Measurements from ENCODE around the gene RREB1. TPM values are rescaled to one million over a fixed set of nuclear protein-coding genes. Genes with fewer than 3 reads are reported as not detected.

Gene RREB1
- total RNA-seq, 2 donors from 2014 or later = 58.4 to 71.0 TPM

DNA sequence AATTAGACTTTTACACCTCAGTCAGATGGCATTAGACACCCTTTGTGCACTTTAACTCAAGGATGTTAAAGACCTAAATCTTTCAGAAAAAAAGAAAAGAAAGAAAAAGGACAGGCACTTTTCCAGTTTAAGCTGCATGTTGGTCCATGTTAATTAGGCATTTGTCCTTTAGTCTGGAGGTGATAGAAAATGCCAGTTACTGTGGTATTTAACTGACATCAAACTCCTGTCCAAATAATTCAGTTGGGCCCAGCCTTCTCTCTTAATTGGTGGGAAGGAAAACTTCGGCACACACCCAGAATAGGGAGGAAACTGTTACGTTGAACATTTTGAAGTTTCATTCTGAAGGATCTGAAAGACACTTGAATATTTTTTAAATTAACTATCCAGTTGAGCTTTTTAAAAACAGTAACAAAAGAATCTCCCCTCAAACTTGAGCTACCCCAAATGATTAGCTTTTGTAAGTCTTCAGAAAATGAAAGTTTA is 30.3 kb downstream of the RREB1 start:
- WGBS = 51% methylated on average over 2 of the region's 2 CpGs
- intact Hi-C loops (cut with DNase I) = no loop called here
- no peaks in the 10 kb centered on the region for H3K9me3 ChIP-seq
- no peaks in the 10 kb centered on the region for H3K27me3 ChIP-seq (replicated peaks; ENCODE audit: insufficient read depth)
- TF ChIP-seq POLR2A (IDR thresholded peaks at IDR 0.05) (no peak), POLR2AphosphoS5 (IDR thresholded peaks at IDR 0.05) (no peak)
- TF ChIP-seq, protein P1, sequence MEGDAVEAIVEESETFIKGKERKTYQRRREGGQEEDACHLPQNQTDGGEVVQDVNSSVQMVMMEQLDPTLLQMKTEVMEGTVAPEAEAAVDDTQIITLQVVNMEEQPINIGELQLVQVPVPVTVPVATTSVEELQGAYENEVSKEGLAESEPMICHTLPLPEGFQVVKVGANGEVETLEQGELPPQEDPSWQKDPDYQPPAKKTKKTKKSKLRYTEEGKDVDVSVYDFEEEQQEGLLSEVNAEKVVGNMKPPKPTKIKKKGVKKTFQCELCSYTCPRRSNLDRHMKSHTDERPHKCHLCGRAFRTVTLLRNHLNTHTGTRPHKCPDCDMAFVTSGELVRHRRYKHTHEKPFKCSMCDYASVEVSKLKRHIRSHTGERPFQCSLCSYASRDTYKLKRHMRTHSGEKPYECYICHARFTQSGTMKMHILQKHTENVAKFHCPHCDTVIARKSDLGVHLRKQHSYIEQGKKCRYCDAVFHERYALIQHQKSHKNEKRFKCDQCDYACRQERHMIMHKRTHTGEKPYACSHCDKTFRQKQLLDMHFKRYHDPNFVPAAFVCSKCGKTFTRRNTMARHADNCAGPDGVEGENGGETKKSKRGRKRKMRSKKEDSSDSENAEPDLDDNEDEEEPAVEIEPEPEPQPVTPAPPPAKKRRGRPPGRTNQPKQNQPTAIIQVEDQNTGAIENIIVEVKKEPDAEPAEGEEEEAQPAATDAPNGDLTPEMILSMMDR (IDR thresholded peaks at IDR 0.05) = no peak
- H3K4me1 ChIP-seq (replicated peaks) = peaks cover 20% of the 10 kb centered on the region
- DNase-seq (ENCODE audit: low spot score) = no peak
- peak overlapping the region; percentile 32 to 59 for H3K27ac ChIP-seq
- H3K36me3 ChIP-seq = no peaks in the 10 kb centered on the region
- no peak overlapping the region for H3K4me3 ChIP-seq

DNA sequence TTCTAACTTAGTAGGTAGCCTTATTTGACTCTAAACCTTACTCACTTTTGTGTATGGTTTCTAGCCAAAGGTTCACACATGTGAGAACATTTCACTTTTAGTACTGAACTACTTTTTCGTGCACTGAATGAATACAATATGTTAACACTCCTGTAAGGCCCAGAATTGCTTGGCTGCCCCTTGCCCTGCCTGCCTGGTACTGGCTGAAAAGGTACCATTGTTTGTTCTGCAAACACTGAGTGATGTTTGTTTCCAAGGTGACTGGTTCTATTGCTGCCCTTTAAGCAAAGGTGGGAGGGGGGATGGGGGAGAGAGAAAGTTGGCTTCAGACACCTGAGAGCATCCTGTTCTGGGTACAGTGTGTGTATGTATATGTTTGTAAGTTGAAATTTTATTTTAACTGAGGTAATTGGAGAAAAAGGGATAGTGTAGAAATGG is 31.2 kb downstream of the RREB1 start:
- TF ChIP-seq, protein P1 (IDR thresholded peaks at IDR 0.05) = no peak
- no peak for TF ChIP-seq POLR2A (IDR thresholded peaks at IDR 0.05)
- no peak for TF ChIP-seq POLR2AphosphoS5 (IDR thresholded peaks at IDR 0.05)
- H3K9me3 ChIP-seq = no peaks in the 10 kb centered on the region
- peaks cover 25% of the 10 kb centered on the region for H3K4me1 ChIP-seq (replicated peaks)
- no peak overlapping the region for H3K4me3 ChIP-seq
- H3K36me3 ChIP-seq = no peaks in the 10 kb centered on the region
- intact Hi-C loops (cut with DNase I) = no loop called here
- 25% methylated on average over 1 of the region's 1 CpG for WGBS
- DNase-seq (ENCODE audit: low spot score) = no peak
- H3K27ac ChIP-seq = peak overlapping the region; percentile 32 to 59
- no peaks in the 10 kb centered on the region for H3K27me3 ChIP-seq (replicated peaks; ENCODE audit: insufficient read depth)

DNA sequence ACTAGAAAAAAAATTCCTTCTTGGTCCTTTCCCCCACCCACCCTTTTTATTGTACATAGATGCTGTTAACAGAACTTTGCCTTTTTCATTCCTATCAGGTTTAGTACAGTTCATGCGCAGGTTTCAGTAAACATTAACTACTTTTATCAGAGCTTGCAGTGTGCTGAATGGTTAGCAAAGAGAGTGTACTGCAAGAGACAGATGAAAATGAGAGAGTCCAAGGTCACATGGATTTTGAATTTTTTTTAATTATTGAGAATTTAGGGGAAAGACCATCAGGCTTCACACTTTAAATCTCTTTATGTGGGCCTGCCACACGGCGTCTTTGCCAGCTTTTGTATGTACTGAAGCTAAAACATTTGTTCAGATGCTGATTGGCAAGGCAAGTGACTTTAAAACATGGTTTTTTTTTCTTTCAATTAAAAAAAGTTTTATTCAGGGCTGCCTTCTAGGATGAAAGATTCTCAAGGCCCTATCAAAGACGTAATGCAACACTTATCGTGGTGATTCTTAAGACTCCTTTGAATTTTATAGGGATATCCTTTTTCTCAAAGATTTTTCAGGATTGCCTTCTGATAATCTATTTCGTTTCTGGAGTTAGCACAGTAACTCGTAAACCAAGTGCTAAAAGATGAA is 32.2 kb downstream of the RREB1 start:
- intact Hi-C loops (cut with DNase I) = loop anchor here (2.0 kb wide), 1 partner anchor 31 kb away; no protein-coding TSS in a partner anchor
- peaks cover 25% of the 10 kb centered on the region for H3K4me1 ChIP-seq (replicated peaks)
- H3K4me3 ChIP-seq = no peak overlapping the region

DNA sequence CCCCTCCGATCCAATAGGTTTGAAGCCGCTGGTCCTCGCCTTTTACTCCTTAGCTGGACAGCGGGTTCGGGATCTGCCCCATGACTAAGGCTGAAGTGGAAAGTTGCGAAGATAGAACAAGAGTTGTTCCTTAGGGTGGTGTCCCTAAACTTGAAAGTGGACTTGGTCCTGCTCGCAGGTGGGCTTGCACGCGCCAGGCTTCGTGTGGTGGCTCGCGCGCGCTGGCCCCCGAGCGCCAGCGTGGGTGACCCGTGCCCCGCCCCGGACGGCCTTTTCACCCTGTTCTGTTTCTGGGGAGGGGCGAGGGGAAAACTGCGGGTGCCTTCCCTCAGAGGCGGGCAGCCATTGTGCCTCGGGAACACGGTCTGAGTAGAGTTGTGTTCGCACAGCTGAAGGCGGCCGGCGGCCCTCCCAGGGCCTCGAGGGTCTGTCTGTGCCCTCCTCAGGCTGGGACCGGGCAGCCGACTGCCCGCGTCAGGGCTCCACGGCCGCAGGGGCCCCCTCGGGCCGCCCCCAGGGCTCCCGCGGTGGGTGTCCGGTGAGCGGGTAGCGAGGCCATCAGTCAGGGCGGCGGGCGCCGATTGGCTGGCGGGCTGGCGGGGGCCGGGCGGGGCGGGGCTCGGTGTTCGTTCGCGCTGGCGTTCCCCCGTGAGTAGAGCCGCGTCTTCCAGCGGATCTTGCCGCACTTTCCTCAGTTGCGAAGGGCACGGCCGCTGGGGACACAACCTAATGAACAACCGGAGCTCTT is 33.0 kb downstream of the RREB1 start:
- DNase-seq (ENCODE audit: low spot score) = peak; percentile 89
- intact Hi-C loops (cut with DNase I) = loop anchor here (2.0 kb wide), 1 partner anchor 32 kb away; no protein-coding TSS in a partner anchor
- H3K27ac ChIP-seq = peak overlapping the region; percentile 97
- peak overlapping the region; percentile 65 to 74 for H3K4me3 ChIP-seq
- H3K36me3 ChIP-seq = no peaks in the 10 kb centered on the region
- H3K9me3 ChIP-seq = no peaks in the 10 kb centered on the region
- no peak for TF ChIP-seq POLR2AphosphoS5 (IDR thresholded peaks at IDR 0.05)
- TF ChIP-seq POLR2A (IDR thresholded peaks at IDR 0.05) = peak; percentile 75
- TF ChIP-seq, protein P1 (IDR thresholded peaks at IDR 0.05) = peak in 1 of 4 experiments; percentile 4
- H3K27me3 ChIP-seq (replicated peaks; ENCODE audit: insufficient read depth) = no peaks in the 10 kb centered on the region
- WGBS = 2% methylated on average over 62 of the region's 67 CpGs
- H3K4me1 ChIP-seq (replicated peaks) = peaks cover 28% of the 10 kb centered on the region

More for the DNA sequence above, 32.2 kb downstream of the RREB1 start:
- WGBS = 50% methylated on average over 7 of the region's 7 CpGs
- Histone ChIP-seq H3K27ac (peak overlapping the region; percentile 97), H3K36me3 (no peaks in the 10 kb centered on the region), H3K9me3 (no peaks in the 10 kb centered on the region), H3K27me3 (replicated peaks; ENCODE audit: insufficient read depth) (no peaks in the 10 kb centered on the region)
- DNase-seq (ENCODE audit: low spot score) = no peak
- TF ChIP-seq POLR2A (IDR thresholded peaks at IDR 0.05) (no peak), POLR2AphosphoS5 (IDR thresholded peaks at IDR 0.05) (no peak)
- TF ChIP-seq, protein P1 (IDR thresholded peaks at IDR 0.05) = no peak

Measured in prostate gland (tissue), 2 donors.